ENCODE measurements around the gene HSD17B2.
"Not testable (repeated sequence)": the region's sequence is repeated elsewhere in the genome, so short reads cannot be mapped to it uniquely, and the experiment has no call there.

Gene HSD17B2

GRCh38 chr16:82008957-82009592 lies 26.0 kb upstream of the HSD17B2 start:
- ATAC-seq = no peak
- TF ChIP-seq CSDC2 (CRISPR knock-in tag; IDR thresholded peaks at IDR 0.05) (no peak), ZNF8 (CRISPR knock-in tag; IDR thresholded peaks at IDR 0.05) (no peak), RARB (CRISPR knock-in tag; IDR thresholded peaks at IDR 0.05) (no peak), POU6F1 (CRISPR knock-in tag; IDR thresholded peaks at IDR 0.05; ENCODE audit: borderline replicate concordance, low read depth) (no peak)

- not testable (repeated sequence) for ATAC-seq
These were observed 25.3 kb upstream of the HSD17B2 start for GRCh38 chr16:82009789-82010188.

- TF ChIP-seq CSDC2 (CRISPR knock-in tag; IDR thresholded peaks at IDR 0.05) = no peak
- no peak for TF ChIP-seq TSHZ2 (CRISPR knock-in tag; IDR thresholded peaks at IDR 0.05)
- TF ChIP-seq POU6F1 (CRISPR knock-in tag; IDR thresholded peaks at IDR 0.05; ENCODE audit: borderline replicate concordance, low read depth) = no peak
- no peak for TF ChIP-seq ZNF70 (CRISPR knock-in tag; IDR thresholded peaks at IDR 0.05)
- TF ChIP-seq GLIS3 (CRISPR knock-in tag; IDR thresholded peaks at IDR 0.05) = no peak
- no peak for TF ChIP-seq ZNF565 (CRISPR knock-in tag; conservative IDR thresholded peaks at IDR 0.05; ENCODE audit: low read depth)
- ATAC-seq = no peak
These were observed 24.4 kb upstream of the HSD17B2 start for GRCh38 chr16:82010649-82011048.

GRCh38 chr16:82011199-82011641 lies 23.8 kb upstream of the HSD17B2 start, which contains the start of gene SDR42E1:
Gene SDR42E1 (minus strand): TSS chr16:82011470. CDS start chr16:82000858, 10,612 bp downstream.
- no peak for TF ChIP-seq OSR1 (CRISPR knock-in tag; IDR thresholded peaks at IDR 0.05)
- TF ChIP-seq ARNTL (CRISPR knock-in tag; IDR thresholded peaks at IDR 0.05; ENCODE audit: borderline replicate concordance, low read depth) = no peak
- TF ChIP-seq ISL1 (CRISPR knock-in tag; IDR thresholded peaks at IDR 0.05) = no peak
- no peak for TF ChIP-seq PATZ1 (CRISPR knock-in tag; IDR thresholded peaks at IDR 0.05; ENCODE audit: borderline replicate concordance)
- TF ChIP-seq TSHZ2 (CRISPR knock-in tag; IDR thresholded peaks at IDR 0.05) = no peak
- no peak for TF ChIP-seq BACH2 (CRISPR knock-in tag; IDR thresholded peaks at IDR 0.05; ENCODE audit: borderline replicate concordance)
- TF ChIP-seq CSRNP3 (CRISPR knock-in tag; IDR thresholded peaks at IDR 0.05) = no peak
- no peak for TF ChIP-seq ZFP30 (CRISPR knock-in tag; IDR thresholded peaks at IDR 0.05)
- no peak for TF ChIP-seq CSDC2 (CRISPR knock-in tag; IDR thresholded peaks at IDR 0.05)
- TF ChIP-seq TOX (CRISPR knock-in tag; IDR thresholded peaks at IDR 0.05; ENCODE audit: borderline replicate concordance) = no peak
- no peak for TF ChIP-seq RARB (CRISPR knock-in tag; IDR thresholded peaks at IDR 0.05)
- ATAC-seq = no peak
